GM23248 (cell line): Measurements from ENCODE around the gene RACK1. TPM values are rescaled to one million over a fixed set of nuclear protein-coding genes. Genes with fewer than 3 reads are reported as not detected.

Experiments
- DNase-seq: peaks from one replicate; pipeline ENCODE4 v3.0.0-alpha.2; 2015
- H2AFZ ChIP-seq: fragments of 200-600 bp; sonication (generic); 2 replicates; pipeline ENCODE4 v1.6.1; 2016; ENCODE audit warnings: antibody characterized with exemption
- H3F3A ChIP-seq: fragments of 200-600 bp; sonication (generic); 2 replicates; pipeline ENCODE4 v1.6.1; 2016; ENCODE audit warnings: mild to moderate bottlenecking, antibody characterized with exemption, mixed run types; ENCODE audit not compliant: insufficient read depth
- H3K27ac ChIP-seq: fragments of 200-600 bp; sonication (generic); 2 replicates; pipeline ENCODE4 v1.5.1; 2016; ENCODE audit warnings: mild to moderate bottlenecking
- H3K27me3 ChIP-seq: fragments of 200-600 bp; sonication (generic); replicated peaks from 2 replicates; pipeline ENCODE4 v1.6.1; 2016; ENCODE audit warnings: mild to moderate bottlenecking; ENCODE audit not compliant: insufficient read depth
- H3K36me3 ChIP-seq: fragments of 200-600 bp; sonication (generic); 2 replicates; pipeline ENCODE4 v1.6.1; 2016; ENCODE audit warnings: low read depth, mild to moderate bottlenecking
- H3K4me1 ChIP-seq: fragments of 200-600 bp; sonication (generic); 2 replicates; pipeline ENCODE4 v1.6.1; 2016; ENCODE audit warnings: mild to moderate bottlenecking; ENCODE audit not compliant: insufficient read depth
- H3K4me2 ChIP-seq: fragments of 200-600 bp; sonication (generic); one replicate; pipeline ENCODE4 v1.6.1; 2016; ENCODE audit warnings: mild to moderate bottlenecking; ENCODE audit not compliant: unreplicated experiment
- H3K4me3 ChIP-seq: fragments of 200-600 bp; sonication (generic); 2 replicates; pipeline ENCODE4 v1.5.1; 2016; ENCODE audit warnings: mild to moderate bottlenecking
- H3K79me2 ChIP-seq: fragments of 200-600 bp; sonication (generic); 2 replicates; pipeline ENCODE4 v1.6.1; 2016; ENCODE audit warnings: mild to moderate bottlenecking; ENCODE audit not compliant: insufficient read depth
- H3K9ac ChIP-seq: fragments of 200-600 bp; sonication (generic); 2 replicates; pipeline ENCODE4 v1.6.1; 2016; ENCODE audit warnings: mild to moderate bottlenecking
- H3K9me2 ChIP-seq: fragments of 200-600 bp; sonication (generic); 2 replicates; pipeline ENCODE4 v1.6.1; 2016; ENCODE audit warnings: mixed run types, mild to moderate bottlenecking, moderate library complexity; ENCODE audit not compliant: insufficient read depth
- H3K9me3 ChIP-seq: fragments of 200-600 bp; sonication (generic); one replicate; pipeline ENCODE4 v1.6.1; 2017; ENCODE audit warnings: low read depth
- H4K20me1 ChIP-seq: fragments of 200-600 bp; sonication (generic); 2 replicates; pipeline ENCODE4 v1.6.0; 2016; ENCODE audit not compliant: insufficient read depth
- EZH2 ChIP-seq: fragments of 200-600 bp; sonication (generic); IDR thresholded peaks from 2 replicates; pipeline ENCODE4 v1.6.1; 2018; ENCODE audit warnings: antibody characterized with exemption, mild to moderate bottlenecking; ENCODE audit not compliant: insufficient read depth, poor library complexity, severe bottlenecking
- EZH2phosphoT487 ChIP-seq: fragments of 200-600 bp; sonication (generic); IDR thresholded peaks from 2 replicates; pipeline ENCODE4 v1.6.1; 2018; ENCODE audit warnings: antibody characterized with exemption, moderate library complexity, mild to moderate bottlenecking, low read depth; ENCODE audit not compliant: insufficient read depth
- WGBS, 2 experiments: methylation state at CpG; one replicate each; pipeline ENCODE4 v1.1.6; 2015 to 2017; ENCODE audit warnings: low lambda C conversion rate in 2 of 2, low coverage in 1 of 2; ENCODE audit errors: missing lambda C conversion rate in 2 of 2; 5-methylcytosine and 5-hydroxymethylcytosine counted together
- in situ Hi-C: fragments of 300-500 bp; cut with MboI; formaldehyde crosslinking; loops from 2 replicates; pipeline ENCODE4 v1.15.0; 2020
- polyA plus RNA-seq: library from polyadenylated mRNA; unstranded; fragments of >200 nt; fragmentation: Nextera tagmentation; extraction: Ambion mirVana; gene quantifications from 2 replicates; pipeline ENCODE4 v1.2.1, GENCODE V29; 2016
- total RNA-seq: library from RNA; depleted of rRNA; stranded (reverse); fragments of >200 nt; shearing (Covaris generic); gene quantifications from 2 replicates; pipeline ENCODE4 v1.2.3, GENCODE V29; 2014

Gene RACK1
- total and polyA plus RNA-seq, 2 experiments from 2014 or later = 837 to 3,224 TPM

- Histone ChIP-seq H3K4me3 (peak overlapping the region; percentile 94), H3K27me3 (no peaks in the 10 kb centered on the region), H4K20me1 (peaks cover 8% of the 10 kb centered on the region; the same call in 1 of the 2 replicates), H2AFZ (peak overlapping the region; percentile 87), H3K27ac (peak overlapping the region; percentile 97), H3K9me3 (no peaks in the 10 kb centered on the region), H3K79me2 (peaks cover 73% of the 10 kb centered on the region), H3K9me2 (no peaks in the 10 kb centered on the region), H3F3A (peaks cover 31% of the 10 kb centered on the region), H3K4me1 (peaks cover 32% of the 10 kb centered on the region), H3K4me2 (peak overlapping the region; percentile 84), H3K36me3 (peaks cover 13% of the 10 kb centered on the region), H3K9ac (peak overlapping the region; percentile 100)
- DNase-seq = peak; percentile 57
- in situ Hi-C loops = no loop called here
- no peak for TF ChIP-seq EZH2
- no peak for TF ChIP-seq EZH2phosphoT487
- 1 to 3% methylated on average over 24 to 26 of the region's 26 CpGs for WGBS, 2 experiments
Observed at GRCh38 chr5:181259974-181260719, 16.4 kb upstream of the RACK1 start.

- peaks cover 37% of the 10 kb centered on the region for H3K4me1 ChIP-seq
- 0 to 4% methylated on average over 2 of the region's 2 CpGs for WGBS, 2 experiments
- in situ Hi-C loops = no loop called here
- H3K4me2 ChIP-seq = peak overlapping the region; percentile 84
- H2AFZ ChIP-seq = no peak overlapping the region
- H3K9ac ChIP-seq = peak overlapping the region; percentile 100
- TF ChIP-seq EZH2phosphoT487 = no peak
- no peak for TF ChIP-seq EZH2
- H3K4me3 ChIP-seq = peak overlapping the region; percentile 94
- H3K79me2 ChIP-seq = peaks cover 82% of the 10 kb centered on the region
- no peaks in the 10 kb centered on the region for H3K27me3 ChIP-seq
- no peak overlapping the region for H3K27ac ChIP-seq
- peaks cover 36% of the 10 kb centered on the region for H3F3A ChIP-seq
- H3K9me2 ChIP-seq = no peaks in the 10 kb centered on the region
- H4K20me1 ChIP-seq = peaks cover 8% of the 10 kb centered on the region; the same call in 1 of the 2 replicates
- H3K36me3 ChIP-seq = peaks cover 13% of the 10 kb centered on the region
- no peaks in the 10 kb centered on the region for H3K9me3 ChIP-seq
- no peak for DNase-seq
Observed at GRCh38 chr5:181259283-181259682, 15.6 kb upstream of the RACK1 start.

- 50 to 57% methylated on average over 3 of the region's 3 CpGs for WGBS, 2 experiments
- H3K27ac ChIP-seq = no peak overlapping the region
- TF ChIP-seq EZH2 (no peak), EZH2phosphoT487 (no peak)
- no peaks in the 10 kb centered on the region for H3K9me3 ChIP-seq
- peaks cover 8% of the 10 kb centered on the region; the same call in 1 of the 2 replicates for H4K20me1 ChIP-seq
- H3K4me1 ChIP-seq = peaks cover 37% of the 10 kb centered on the region
- peaks cover 89% of the 10 kb centered on the region for H3K79me2 ChIP-seq
- peaks cover 36% of the 10 kb centered on the region for H3F3A ChIP-seq
- H3K27me3 ChIP-seq = no peaks in the 10 kb centered on the region
- H3K36me3 ChIP-seq = peaks cover 13% of the 10 kb centered on the region
- H2AFZ ChIP-seq = no peak overlapping the region
- DNase-seq = no peak
- H3K9ac ChIP-seq = peak overlapping the region; percentile 100
- H3K4me3 ChIP-seq = peak overlapping the region; percentile 94
- no peaks in the 10 kb centered on the region for H3K9me2 ChIP-seq
- peak overlapping the region; percentile 84 for H3K4me2 ChIP-seq
- in situ Hi-C loops = no loop called here
Observed at GRCh38 chr5:181258576-181258975, 14.9 kb upstream of the RACK1 start.

- H3K4me1 ChIP-seq = peaks cover 37% of the 10 kb centered on the region
- H3F3A ChIP-seq = peaks cover 36% of the 10 kb centered on the region
- no peaks in the 10 kb centered on the region for H3K9me3 ChIP-seq
- WGBS, 2 experiments = 50 to 51% methylated on average over 7 of the region's 7 CpGs
- no peak overlapping the region for H3K4me3 ChIP-seq
- H3K27ac ChIP-seq = 0 out of 2 replicates have a peak overlapping the region, but pooled peaks have one; percentile 14
- no peaks in the 10 kb centered on the region for H3K27me3 ChIP-seq
- H3K79me2 ChIP-seq = peaks cover 98% of the 10 kb centered on the region
- H3K9ac ChIP-seq = no peak overlapping the region
- peaks cover 13% of the 10 kb centered on the region for H3K36me3 ChIP-seq
- in situ Hi-C loops = no loop called here
- H3K9me2 ChIP-seq = no peaks in the 10 kb centered on the region
- H4K20me1 ChIP-seq = peaks cover 8% of the 10 kb centered on the region; the same call in 1 of the 2 replicates
- peak overlapping the region; percentile 26 for H3K4me2 ChIP-seq
- DNase-seq = no peak
- no peak for TF ChIP-seq EZH2
- no peak for TF ChIP-seq EZH2phosphoT487
- H2AFZ ChIP-seq = no peak overlapping the region
Observed at GRCh38 chr5:181255836-181256578, 12.3 kb upstream of the RACK1 start.
